Regular cardiac myocyte (primary cell): ENCODE data around the gene NMBR. TPM values are rescaled to one million over a fixed set of nuclear protein-coding genes. Genes with fewer than 3 reads are reported as not detected.

Source experiments
- total RNA-seq: library from RNA; depleted of rRNA; stranded (reverse); fragments of >200 nt; gene quantifications from 2 replicates; pipeline ENCODE4 v1.2.3, GENCODE V29; 2014

NMBR gene
- total RNA-seq, result under 0.01 and 0.28 TPM in 2 replicates

DNA sequence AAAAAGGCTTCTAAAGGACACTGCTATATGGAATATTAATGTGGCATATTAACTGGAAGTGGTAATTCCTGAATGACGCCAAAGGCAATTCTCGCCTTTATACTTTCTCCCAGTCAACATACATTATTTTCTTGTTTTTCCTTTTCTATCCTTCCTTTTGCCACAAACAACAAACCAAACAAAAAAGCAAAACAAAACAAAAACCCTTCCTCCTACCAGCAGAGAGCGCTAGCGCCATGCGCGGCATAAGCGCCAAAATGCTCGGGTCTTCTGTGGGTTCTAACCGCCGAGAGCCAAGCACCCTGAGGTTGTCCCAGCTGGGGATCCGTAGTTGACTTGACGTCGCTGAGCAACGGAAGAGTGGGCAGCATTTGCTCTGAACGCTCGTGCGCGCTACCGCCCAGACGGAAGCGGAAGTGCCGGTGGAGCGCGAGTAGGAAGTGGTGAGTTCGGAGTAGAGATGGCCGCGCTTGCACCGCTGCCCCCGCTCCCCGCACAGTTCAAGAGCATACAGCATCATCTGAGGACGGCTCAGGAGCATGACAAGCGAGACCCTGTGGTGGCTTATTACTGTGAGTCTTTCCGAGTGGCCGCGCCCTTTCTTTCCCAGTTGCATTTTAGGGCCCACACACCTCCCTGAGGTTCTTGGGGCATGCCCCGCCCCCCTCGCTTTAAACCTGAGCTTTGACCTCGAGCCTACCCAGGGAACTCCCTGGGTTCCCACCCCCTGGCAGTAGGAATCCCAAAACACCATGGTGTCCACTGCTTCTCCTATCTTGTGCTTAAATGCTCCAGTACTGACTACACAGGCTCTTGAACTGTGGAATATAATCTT is at the start of gene NMBR, which contains the start of gene VTA1:
Gene NMBR, minus strand, starts transcription at position 295 of the 835 bp plus-strand sequence. CDS start 58,464 bp downstream, outside the sequence.
Gene VTA1, plus strand, starts transcription at position 436 of the 835 bp plus-strand sequence. Its CDS starts 25 bp downstream, at position 461.

DNA sequence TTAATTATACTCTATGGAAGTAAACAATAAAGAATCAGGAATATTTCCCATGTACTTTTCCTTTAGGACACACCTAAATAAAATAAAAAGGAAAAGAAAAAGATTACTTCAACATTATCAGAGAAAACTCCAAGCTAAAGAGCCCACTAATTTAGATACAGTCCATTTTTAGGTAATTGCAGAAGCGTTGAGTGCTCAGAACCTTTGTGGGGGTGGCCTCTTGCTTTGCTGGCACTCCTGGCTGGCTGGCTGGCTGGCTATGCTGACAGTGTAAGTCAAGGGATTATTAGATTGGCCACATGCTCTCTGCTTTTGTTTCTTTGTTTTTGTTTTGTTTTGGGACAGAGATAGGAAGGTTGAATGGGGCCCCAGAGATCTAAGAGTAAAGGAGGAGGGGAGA is 14.3 kb downstream of the NMBR start, which contains the start of gene GJE1:
Gene GJE1, plus strand, starts transcription at position 301 of the 400 bp plus-strand sequence. CDS start 234 bp downstream, outside the sequence.

Other genes starting within 250 kb of the NMBR start
- not detected in 2 replicates for gene GJE1, start 14.2 kb downstream of the NMBR start, total RNA-seq
- gene VTA1, start 141 bp upstream of the NMBR start, total RNA-seq, result 49.9 and 66.1 TPM in 2 replicates
- gene ADGRG6, start 154.9 kb upstream of the NMBR start, total RNA-seq, result 1.3 and 2.8 TPM in 2 replicates